ENCODE data around the gene STK24. TPM values are rescaled to one million over a fixed set of nuclear protein-coding genes. Genes with fewer than 3 reads are reported as not detected.

STK24 gene
- polyA plus RNA-seq, 3 donors = 14.2 to 59.8 (median 28.9) TPM

DNA sequence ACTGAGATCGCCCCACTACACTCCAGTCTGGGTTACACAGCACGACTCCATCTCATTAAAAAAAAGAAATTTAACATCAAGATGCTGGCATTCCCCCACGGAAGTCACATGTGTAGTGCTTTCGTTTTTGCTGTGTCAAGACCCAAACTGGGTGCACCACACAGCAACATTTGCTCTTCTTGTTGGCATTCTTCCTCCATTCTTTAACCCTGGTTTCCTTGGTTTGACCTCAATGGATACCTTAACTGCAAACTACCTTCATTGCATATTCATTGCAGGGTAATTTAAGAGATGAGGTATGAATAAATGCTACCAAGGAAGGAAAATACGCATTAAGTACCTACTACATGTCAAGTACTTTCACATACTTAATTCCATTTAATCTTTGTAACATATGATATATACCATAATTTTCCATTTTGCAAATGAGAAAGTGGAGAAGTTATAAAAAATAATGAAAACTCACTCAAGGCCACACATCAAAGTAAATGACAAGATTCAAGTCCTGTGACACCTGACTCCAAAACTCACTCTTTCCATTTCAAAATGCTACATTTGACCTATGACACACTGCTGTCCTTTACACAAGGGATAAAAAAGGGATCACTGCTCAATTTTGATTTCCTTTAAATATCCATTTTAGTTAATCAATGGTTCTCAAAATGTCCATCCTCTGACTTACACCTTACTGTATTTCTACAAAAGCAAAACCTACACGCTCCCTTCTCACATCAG is 59.2 kb downstream of the STK24 start:
- no peak overlapping the region for H2AFZ ChIP-seq (ENCODE audit: insufficient read depth, low read depth, low read length, poor library complexity, severe bottlenecking)
- Mint-ChIP-seq H3K27ac (peak overlapping the region in 6 of 7 donors; percentile 31 to 83 (median 62)), H3K36me3 (peaks cover 51 to 61% of the 10 kb centered on the region in 2 donors), H3K4me3 (no peak overlapping the region), H3K27me3 (ENCODE audit: low read depth in 3 of 3) (peaks cover 0 to 3% (median 0%) of the 10 kb centered on the region in 3 donors), H3K4me1 (peaks cover 36% of the 10 kb centered on the region), H3K9me3 (no peaks in the 10 kb centered on the region)
- H3K36me3 ChIP-seq (replicated peaks in 1 of 2; ENCODE audit: control insufficient read depth in 1 of 2, insufficient read depth in 2 of 2, low read length in 2 of 2) = peaks cover 0 to 61% of the 10 kb centered on the region in 2 donors
- 56% methylated on average over 4 of the region's 6 CpGs for WGBS (ENCODE audit: insufficient coverage)
- no peaks in the 10 kb centered on the region for H3K27me3 ChIP-seq (ENCODE audit: control insufficient read depth in 2 of 2, insufficient read depth in 2 of 2, low read length in 2 of 2)
- TF ChIP-seq, protein P1, sequence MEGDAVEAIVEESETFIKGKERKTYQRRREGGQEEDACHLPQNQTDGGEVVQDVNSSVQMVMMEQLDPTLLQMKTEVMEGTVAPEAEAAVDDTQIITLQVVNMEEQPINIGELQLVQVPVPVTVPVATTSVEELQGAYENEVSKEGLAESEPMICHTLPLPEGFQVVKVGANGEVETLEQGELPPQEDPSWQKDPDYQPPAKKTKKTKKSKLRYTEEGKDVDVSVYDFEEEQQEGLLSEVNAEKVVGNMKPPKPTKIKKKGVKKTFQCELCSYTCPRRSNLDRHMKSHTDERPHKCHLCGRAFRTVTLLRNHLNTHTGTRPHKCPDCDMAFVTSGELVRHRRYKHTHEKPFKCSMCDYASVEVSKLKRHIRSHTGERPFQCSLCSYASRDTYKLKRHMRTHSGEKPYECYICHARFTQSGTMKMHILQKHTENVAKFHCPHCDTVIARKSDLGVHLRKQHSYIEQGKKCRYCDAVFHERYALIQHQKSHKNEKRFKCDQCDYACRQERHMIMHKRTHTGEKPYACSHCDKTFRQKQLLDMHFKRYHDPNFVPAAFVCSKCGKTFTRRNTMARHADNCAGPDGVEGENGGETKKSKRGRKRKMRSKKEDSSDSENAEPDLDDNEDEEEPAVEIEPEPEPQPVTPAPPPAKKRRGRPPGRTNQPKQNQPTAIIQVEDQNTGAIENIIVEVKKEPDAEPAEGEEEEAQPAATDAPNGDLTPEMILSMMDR (IDR thresholded peaks at IDR 0.05) = no peak
- peak overlapping the region in 1 of 2 donors; percentile 66 for H3K27ac ChIP-seq (ENCODE audit: low read depth in 1 of 2, low read length in 2 of 2)
- H4K20me1 ChIP-seq (ENCODE audit: insufficient read depth, low read length) = peaks cover 74% of the 10 kb centered on the region
- intact Hi-C loops (cut with micrococcal nuclease) = no loop called here
- peak in 1 of 3 donors; percentile 28 for DNase-seq
- no peak overlapping the region for H3K4me2 ChIP-seq (replicated peaks; ENCODE audit: extremely low read depth, low read length, poor library complexity, severe bottlenecking)
- no peak overlapping the region for H3K4me3 ChIP-seq (replicated peaks in 1 of 3; ENCODE audit: low read depth in 2 of 3, low read length in 3 of 3)
- H3K9me3 ChIP-seq (replicated peaks in 1 of 2; ENCODE audit: control insufficient read depth in 1 of 2, insufficient read depth in 1 of 2, low read length in 2 of 2) = no peaks in the 10 kb centered on the region
- H3K4me1 ChIP-seq (ENCODE audit: control insufficient read depth in 1 of 2, insufficient read depth in 2 of 2, low read length in 2 of 2) = peaks cover 0 to 7% of the 10 kb centered on the region in 2 donors
- peaks cover 93% of the 10 kb centered on the region for H3K79me2 ChIP-seq (ENCODE audit: insufficient read depth, low read length)
- no peak overlapping the region for H3K9ac ChIP-seq (ENCODE audit: insufficient read depth, low read length, poor library complexity, severe bottlenecking)

DNA sequence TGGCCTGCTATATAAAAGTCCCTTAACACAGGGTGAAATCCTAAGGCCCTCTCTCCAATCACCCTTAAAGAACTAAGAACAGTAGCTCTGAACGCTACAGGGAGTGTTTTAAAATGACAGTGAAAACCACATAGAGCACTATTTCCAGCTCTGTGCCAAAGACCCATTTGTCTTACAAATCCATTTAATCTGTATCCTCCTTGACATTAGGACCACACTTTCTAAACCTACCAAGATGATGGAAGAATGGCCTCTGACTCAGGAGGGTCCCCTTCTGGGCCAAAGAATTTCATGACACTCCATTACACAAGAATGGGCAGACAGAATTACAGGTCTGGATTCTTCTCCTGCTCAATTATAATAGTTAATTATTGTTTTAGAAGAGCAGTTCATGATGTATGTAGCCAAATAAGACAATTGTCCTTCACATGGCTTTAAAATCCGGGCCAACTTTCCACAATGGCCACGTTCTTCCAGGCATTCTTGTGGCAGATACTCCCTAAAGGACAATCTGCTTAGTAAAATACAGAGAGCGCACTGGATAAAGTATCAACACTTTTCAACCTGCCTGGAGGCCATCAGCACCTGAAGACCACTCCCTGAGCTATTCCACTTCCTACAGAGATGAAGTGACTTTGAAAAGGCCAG is 61.0 kb downstream of the STK24 start:
- Mint-ChIP-seq H3K27me3 (ENCODE audit: low read depth in 3 of 3) (no peaks in the 10 kb centered on the region), H3K4me3 (no peak overlapping the region), H3K27ac (peak overlapping the region in 2 of 7 donors; percentile 10 to 85), H3K4me1 (peaks cover 33% of the 10 kb centered on the region), H3K9me3 (no peaks in the 10 kb centered on the region), H3K36me3 (peaks cover 58 to 67% of the 10 kb centered on the region in 2 donors)
- DNase-seq = no peak
- TF ChIP-seq, protein P1 (IDR thresholded peaks at IDR 0.05) = no peak
- Histone ChIP-seq H2AFZ (ENCODE audit: insufficient read depth, low read depth, low read length, poor library complexity, severe bottlenecking) (no peak overlapping the region), H3K27ac (ENCODE audit: low read depth in 1 of 2, low read length in 2 of 2) (peak overlapping the region in 1 of 2 donors; percentile 27), H3K4me2 (replicated peaks; ENCODE audit: extremely low read depth, low read length, poor library complexity, severe bottlenecking) (no peak overlapping the region), H3K9ac (ENCODE audit: insufficient read depth, low read length, poor library complexity, severe bottlenecking) (no peak overlapping the region), H3K4me1 (ENCODE audit: control insufficient read depth in 1 of 2, insufficient read depth in 2 of 2, low read length in 2 of 2) (peaks cover 2 to 10% of the 10 kb centered on the region in 2 donors), H3K79me2 (ENCODE audit: insufficient read depth, low read length) (peaks cover 93% of the 10 kb centered on the region), H3K9me3 (replicated peaks in 1 of 2; ENCODE audit: control insufficient read depth in 1 of 2, insufficient read depth in 1 of 2, low read length in 2 of 2) (no peaks in the 10 kb centered on the region), H3K36me3 (replicated peaks in 1 of 2; ENCODE audit: control insufficient read depth in 1 of 2, insufficient read depth in 2 of 2, low read length in 2 of 2) (peaks cover 0 to 71% of the 10 kb centered on the region in 2 donors), H3K27me3 (ENCODE audit: control insufficient read depth in 2 of 2, insufficient read depth in 2 of 2, low read length in 2 of 2) (no peaks in the 10 kb centered on the region), H4K20me1 (ENCODE audit: insufficient read depth, low read length) (peaks cover 56% of the 10 kb centered on the region), H3K4me3 (replicated peaks in 1 of 3; ENCODE audit: low read depth in 2 of 3, low read length in 3 of 3) (no peak overlapping the region)
- WGBS (ENCODE audit: insufficient coverage) = 97% methylated on average over 3 of the region's 4 CpGs
- intact Hi-C loops (cut with micrococcal nuclease) = no loop called here
